Eye (tissue), 1 donor: ENCODE measurements around the gene SEMG1.

Experiments
- DNase-seq: peaks from one replicate; pipeline ENCODE4 v3.0.0-alpha.2; 2015

SEMG1 gene

DNA sequence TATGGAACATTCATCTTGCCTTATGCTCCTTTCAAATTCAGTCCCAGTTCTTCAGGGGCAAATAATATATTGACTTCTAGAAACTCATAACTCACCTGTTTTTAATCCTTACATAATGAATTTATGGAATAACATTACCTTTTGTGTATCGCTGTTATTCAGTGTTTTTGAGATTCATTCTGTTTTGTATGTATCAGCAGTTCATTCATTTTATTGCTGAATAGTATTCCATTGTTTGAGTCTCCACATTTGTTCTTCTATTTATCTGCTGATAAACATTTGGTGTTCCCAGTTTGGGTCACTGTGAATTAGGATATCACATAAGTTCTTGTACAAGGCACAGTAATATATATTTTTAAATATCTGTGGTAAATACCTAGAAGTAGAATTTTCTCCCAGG, 19.5 kb downstream of the SEMG1 start:
- DNase-seq = no peak

DNA sequence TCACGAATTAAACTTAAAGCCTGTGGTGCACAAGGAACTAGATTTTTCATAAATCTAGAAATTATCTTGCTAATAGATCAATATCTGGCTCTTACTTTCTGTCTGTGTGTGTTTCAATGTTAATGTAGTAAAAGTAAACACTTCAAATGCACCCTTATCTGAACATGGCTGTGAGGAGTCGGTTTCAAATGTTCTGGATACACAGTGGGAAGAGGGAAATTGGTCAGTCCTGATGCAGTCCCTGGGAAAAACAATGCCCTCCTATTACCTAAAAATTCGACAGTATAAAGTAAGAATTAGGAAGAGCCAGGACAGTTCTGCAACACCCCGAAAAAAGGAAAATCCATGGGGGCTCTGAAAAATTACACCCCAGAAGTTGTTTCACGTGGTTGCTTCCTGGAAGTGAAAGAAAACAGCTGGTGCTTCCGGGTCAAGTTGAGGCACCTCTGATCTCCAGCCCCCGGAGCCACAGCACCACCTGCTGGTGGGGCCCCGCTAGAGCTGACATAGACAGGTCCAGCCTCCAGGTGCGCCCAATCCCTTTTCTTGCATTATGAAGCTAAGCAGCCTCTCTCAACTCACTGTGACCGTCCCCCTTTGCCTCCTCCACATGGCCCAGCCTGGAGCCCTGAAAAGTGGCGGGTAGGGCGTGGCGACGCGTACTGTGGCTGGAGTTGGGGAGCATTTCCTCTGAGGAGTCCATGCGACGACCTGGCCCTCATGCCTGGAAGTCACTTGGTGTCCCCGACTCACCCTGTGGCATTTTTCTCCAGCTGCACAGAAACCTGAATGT, 22.6 kb downstream of the SEMG1 start:
- DNase-seq = no peak

DNA sequence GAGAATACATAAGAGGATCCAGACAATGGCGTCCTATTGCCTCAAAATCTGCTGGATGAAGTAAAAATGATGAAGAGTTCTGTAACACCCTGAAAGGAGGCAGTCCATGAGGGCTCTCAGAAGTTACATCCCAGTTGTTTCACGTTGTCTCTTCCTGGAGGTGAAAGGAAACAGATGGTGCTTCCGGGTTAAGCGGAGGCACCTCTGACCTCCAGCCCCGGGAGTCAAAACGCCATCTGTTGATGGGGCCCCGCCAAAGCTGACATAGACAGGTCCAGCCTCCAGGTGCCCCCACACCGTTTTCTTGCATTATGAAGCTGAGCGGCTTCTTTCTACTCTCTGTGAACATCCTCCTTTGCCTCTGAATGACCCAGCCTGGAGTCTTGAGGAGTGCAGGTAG, 23.8 kb downstream of the SEMG1 start:
- DNase-seq = no peak

DNA sequence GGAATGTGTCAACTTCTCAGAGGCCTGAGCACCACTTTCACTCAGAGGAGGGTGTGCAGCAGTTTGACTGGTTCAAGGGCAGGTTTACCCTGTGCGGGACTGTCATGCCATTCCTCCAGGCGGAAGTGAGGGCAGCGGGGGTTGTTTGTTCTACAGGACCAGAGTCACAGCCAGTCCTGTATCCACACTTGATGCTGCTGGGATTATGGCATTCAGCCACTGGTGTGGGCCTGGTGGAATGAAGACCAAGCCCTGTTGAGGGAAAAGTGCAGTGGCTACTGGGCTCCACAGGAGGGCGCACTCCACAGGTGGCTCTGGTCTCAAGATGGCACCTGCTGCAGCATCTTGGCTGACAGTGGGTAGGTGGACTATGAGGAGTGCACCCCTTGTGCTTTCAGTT, 29.2 kb downstream of the SEMG1 start:
- no peak for DNase-seq

DNA sequence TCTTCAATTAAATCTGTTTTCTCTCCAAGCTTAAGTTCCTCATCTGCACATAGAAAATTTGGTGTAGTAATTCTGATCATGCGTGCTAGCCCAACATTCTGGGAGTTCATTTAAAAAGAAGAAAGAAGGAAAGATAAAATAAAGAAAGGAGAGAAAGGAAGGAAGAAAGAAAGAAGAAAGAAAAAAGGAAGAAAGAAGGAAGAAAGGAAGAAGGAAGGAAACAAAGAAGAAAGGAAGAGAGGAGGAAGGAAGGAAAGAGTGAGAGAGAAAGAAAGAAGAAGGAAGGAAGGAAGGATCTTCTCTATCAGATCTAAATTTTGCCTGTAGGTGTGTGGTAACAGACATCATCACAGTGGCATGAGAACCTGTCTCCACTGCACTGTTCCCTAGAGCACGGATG, 31.3 kb downstream of the SEMG1 start:
- no peak for DNase-seq

DNA sequence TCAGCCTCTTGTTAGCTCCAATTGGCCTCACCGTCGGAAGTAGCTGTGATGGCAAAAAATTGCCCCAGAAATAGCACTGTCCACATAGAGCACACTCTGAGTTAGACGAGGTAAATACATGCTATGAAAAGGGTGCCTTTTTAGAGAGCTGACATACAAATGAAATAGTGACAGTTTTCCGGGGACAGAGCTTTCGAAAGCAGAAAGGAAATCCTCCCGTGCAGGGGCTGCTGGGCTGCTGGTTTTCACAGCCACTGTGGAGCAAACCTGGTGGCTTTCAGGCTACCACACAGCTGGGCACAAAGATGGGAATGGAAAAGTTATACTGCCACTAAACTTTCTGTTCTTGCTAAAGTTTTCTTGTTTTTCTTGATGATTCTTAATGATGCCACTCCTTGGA, 39.3 kb downstream of the SEMG1 start:
- DNase-seq = no peak

DNA sequence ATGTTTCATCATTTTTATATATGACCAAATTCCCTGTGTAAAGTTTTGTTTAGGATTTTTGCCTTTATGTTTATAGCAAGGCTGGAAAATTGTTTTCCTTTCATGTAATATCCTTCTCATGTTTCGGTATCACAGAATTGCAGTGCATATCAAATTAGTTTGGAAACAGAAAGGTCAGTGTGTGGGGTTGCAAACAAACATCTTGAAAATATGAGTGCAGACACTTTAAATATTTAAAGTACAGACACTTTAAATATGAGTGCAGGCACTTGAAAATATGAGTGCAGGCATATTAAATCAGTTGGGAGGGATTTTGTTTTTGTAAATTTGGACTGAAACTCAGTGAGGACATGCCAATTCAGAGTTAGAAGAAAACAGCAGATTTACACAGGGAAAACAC, 41.0 kb downstream of the SEMG1 start:
- no peak for DNase-seq

DNA sequence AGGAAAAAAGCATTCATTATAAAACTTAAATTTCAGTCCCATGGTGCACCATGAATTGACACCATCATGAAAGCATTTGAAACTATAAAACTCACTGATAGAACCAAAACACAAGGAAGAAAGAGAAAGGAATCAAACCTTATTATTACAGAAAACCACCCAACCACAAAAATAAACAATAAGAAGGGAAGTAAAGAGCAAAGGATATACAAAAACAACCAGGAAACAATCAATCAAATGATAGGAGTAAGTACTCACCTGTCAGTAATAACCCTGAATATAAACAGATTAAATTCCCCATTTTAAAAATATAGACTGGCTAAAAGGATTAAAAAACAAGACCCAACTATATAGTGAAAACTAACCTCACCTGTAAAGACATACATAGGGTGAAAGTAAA, 41.8 kb downstream of the SEMG1 start:
- no peak for DNase-seq

DNA sequence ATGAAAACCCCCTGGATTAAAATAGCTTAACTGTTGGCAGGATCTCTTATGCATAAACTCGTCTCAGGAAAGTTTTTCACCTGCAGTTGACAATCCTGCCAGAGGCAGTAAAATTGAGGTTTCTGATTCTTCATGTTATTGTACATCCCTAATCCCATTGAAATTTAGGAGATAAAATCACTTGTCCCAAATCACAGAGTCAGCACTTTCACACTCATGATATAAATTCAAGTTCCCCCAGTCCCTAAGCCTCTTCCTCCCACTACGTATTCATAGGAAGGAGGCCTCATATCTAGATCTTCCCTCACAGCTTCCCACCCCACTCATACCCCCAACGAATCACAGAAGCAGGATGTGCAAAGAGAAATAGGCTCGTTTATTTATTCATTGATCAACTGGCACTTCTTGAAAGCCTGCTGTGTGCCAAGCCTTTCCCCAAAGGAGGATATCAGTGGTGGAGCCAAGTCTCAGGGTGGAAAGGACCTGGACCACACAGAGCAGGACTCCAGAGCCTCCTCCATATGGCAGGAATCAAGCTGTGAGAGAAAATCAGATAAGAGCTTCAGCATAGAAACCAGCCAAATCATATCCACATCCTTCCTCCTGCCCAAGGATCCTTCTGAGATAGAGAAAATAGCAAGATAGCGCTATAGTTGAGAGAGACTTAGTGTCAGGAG, 45.2 kb downstream of the SEMG1 start:
- DNase-seq = no peak

DNA sequence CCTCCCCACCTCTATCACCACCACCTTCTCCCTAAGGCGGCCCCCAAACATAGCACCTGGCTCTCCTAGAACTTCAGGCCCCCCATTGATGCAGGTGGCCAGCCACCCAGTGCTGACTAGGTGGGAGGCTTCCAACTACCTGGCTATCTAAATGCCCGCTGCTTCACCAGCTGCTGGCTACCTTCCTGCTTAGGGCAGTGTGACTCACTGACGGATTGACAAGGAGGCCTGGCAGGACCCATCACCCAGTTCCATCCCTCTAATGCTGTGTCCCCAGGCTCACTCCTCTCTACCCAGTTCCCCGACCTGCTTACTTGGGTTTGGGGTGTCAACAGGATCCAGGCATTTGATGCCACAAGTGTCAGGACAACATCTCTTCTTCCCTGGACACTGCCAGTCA, 46.4 kb downstream of the SEMG1 start:
- DNase-seq = no peak

DNA sequence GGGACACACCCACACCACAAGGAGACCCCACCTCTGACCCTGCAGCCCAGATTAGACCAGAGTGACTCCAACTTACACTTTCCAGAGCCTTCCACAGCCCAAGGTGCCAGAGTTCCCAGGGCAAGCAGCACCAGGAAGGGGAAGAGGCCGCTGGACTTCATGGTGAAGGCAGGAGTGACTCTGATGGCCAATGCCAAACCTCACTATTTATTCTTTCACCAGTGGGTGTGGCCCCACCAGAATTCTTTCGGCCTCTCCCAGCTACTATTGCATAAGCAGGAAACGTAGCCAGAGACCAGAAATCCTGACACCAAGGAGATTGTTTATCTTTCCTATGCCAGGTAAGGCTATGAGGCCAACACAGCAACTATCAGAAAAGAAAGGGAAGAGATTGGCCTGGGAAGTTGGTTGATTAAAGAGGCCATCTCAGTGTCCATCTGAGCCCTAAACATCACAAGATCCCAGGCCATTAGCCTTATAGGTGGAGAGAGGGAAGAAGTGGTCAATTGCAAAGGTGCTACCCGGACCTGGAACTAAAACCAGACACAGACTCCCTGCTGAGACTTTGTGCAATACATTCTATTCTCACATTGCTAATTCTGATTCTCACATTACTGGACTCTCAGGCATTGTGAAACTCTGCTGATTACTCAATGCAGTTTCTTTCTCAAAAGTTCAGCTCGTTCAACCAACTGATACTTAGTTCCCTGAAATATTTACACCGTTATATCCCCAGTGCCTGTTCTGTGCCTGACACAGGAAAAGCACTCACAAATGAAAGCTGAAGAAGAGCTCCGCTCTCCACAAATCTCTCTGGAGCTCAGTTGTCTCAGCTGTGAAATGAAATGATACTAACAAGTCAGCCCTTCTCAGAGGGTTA, 47.8 kb downstream of the SEMG1 start, which contains the start of gene SLPI:
Gene SLPI (minus strand): TSS at position 182 of the 880 bp plus-strand sequence. CDS start 21 bp downstream, at position 161.
- no peak for DNase-seq

DNA sequence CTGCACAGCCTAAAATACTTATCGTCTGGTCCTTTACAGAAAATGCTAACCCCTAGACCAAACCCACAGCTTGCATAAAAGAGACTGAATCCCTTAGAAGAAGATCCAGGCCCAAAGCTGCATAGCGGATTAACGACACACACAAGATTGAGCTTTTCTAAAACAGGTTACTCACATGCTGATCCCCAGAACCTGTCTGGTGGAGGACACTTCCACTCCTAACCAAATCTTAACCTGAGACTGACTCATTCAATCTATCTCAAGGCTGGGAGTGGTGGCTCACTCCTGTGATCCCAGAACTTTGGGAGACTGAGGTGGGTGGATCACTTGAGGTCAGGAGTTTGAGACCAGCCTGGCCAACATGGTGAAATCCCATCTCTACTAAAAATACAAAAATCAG, 50.3 kb downstream of the SEMG1 start:
- DNase-seq = no peak

DNA sequence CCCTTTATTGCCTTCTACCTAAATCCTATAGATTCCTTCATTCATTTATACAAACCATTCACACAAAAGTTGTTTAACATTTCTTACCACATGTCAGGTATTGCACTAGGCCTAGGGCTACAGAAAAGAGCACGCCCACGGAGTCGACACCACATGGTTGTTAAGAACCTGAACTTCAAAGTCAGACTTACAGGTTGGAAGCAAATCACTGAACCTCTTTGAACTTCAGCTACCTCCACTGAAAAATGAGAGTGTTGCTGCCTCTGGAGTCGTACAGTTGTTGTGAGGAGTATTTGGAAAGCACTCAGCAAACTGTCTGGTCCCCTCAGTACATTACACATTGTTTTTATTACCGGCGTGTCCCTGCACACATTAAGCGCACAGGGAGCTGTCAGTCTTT, 50.9 kb downstream of the SEMG1 start:
- DNase-seq = no peak

DNA sequence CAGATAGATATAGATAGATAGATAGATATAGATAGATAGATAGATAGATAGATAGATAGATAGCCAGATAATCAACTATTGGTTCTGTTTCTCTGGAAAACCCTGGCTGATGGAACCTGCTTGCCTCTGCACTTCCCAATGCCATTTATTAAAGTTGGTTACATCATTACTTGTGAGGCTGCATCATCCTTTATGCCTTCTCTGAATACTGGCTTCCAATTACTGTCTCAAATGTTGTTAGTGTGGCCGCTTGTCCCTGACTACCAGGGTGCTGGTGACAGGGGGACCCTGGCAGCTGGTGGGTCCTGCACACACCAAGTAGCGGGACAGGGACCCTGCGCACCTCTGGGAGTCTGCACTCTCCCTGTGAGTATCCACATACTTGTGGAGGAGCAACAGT, 51.4 kb downstream of the SEMG1 start:
- no peak for DNase-seq

DNA sequence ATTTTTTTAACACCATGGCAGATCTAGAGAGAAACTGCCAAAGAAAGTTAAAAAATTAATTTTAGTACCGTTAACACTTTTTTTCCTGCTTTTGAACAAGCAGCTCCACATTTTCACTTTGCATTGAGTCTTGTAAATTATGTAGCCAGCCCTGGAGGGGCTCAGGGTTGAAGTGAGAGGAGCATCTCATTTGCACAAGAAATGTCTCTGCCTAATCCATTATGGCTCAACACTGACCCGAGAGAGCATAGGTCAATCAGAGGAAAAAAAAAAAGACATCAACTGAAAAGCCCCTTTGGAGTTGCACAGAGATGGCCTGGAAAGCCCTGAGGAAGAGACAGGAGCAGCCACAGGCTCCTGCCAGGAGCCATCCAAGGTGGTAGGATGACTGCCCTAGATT, 51.8 kb downstream of the SEMG1 start:
- no peak for DNase-seq
